Common myeloid progenitor, CD34-positive (primary cell): ENCODE measurements around the gene MMD2.
"Not testable (repeated sequence)": the region's sequence is repeated elsewhere in the genome, so short reads cannot be mapped to it uniquely, and the experiment has no call there.

Source experiments
- CTCF ChIA-PET: fragments of 350-600 bp; sonication (Branson Sonifier 250); formaldehyde crosslinking; loops from one replicate; lab custom pipeline; 2021; ENCODE audit warnings: antibody characterized with exemption; lab: Charles Lee
- POLR2A ChIA-PET: fragments of 350-600 bp; sonication (Branson Sonifier 250); formaldehyde crosslinking; loops from one replicate; lab custom pipeline; 2021; ENCODE audit warnings: antibody characterized with exemption; lab: Charles Lee
- DNase-seq, 3 donors: peaks; one replicate each; pipeline versions ENCODE4 v3.0.0 to v3.0.0-alpha.2; 2013
- H3K27ac ChIP-seq, 2 experiments: 1 replicate in 1 of 2; 2 replicates in 1 of 2; pipeline ENCODE4 v1.7.0; 2013; ENCODE audit warnings: inconsistent platforms in 2 of 2, low read length in 2 of 2, mild to moderate bottlenecking in 2 of 2, low read depth in 1 of 2, moderate library complexity in 1 of 2; ENCODE audit not compliant: severe bottlenecking in 2 of 2, insufficient read depth in 1 of 2, poor library complexity in 1 of 2
- H3K27me3 ChIP-seq, 5 experiments: replicated peaks in 2 of 5; 1 replicate in 3 of 5; 2 replicates in 2 of 5; pipeline versions ENCODE4 v1.6.1 to v1.7.0; 2013; ENCODE audit warnings: low read length in 4 of 5, mild to moderate bottlenecking in 2 of 5, moderate library complexity in 2 of 5, inconsistent platforms in 1 of 5; ENCODE audit not compliant: insufficient read depth in 5 of 5, control insufficient read depth in 4 of 5
- H3K36me3 ChIP-seq, 4 experiments: 1 replicate in 2 of 4; 2 replicates in 2 of 4; pipeline versions ENCODE4 v1.6.1 to v1.7.0; 2013; ENCODE audit warnings: low read length in 3 of 4, control low read depth in 1 of 4, mild to moderate bottlenecking in 1 of 4; ENCODE audit not compliant: control insufficient read depth in 4 of 4, insufficient read depth in 4 of 4
- H3K4me1 ChIP-seq, 4 experiments: 1 replicate in 3 of 4; 2 replicates in 1 of 4; pipeline versions ENCODE4 v1.6.1 to v1.7.1; 2013; ENCODE audit warnings: low read length in 3 of 4, mild to moderate bottlenecking in 3 of 4, control low read depth in 1 of 4, inconsistent platforms in 1 of 4, moderate library complexity in 1 of 4; ENCODE audit not compliant: control insufficient read depth in 4 of 4, insufficient read depth in 4 of 4; ENCODE audit errors: control extremely low read depth in 1 of 4
- H3K4me3 ChIP-seq, 7 experiments: 1 replicate in 4 of 7; 2 replicates in 3 of 7; pipeline versions ENCODE4 v1.5.1 to v1.7.0; 2013; ENCODE audit warnings: mild to moderate bottlenecking in 7 of 7, low read length in 6 of 7, moderate library complexity in 6 of 7, inconsistent platforms in 2 of 7, low read depth in 2 of 7, control low read depth in 1 of 7; ENCODE audit not compliant: insufficient read depth in 4 of 7, control insufficient read depth in 1 of 7; ENCODE audit errors: extremely low read depth in 1 of 7
- H3K9me3 ChIP-seq, 5 experiments: 1 replicate in 4 of 5; 2 replicates in 1 of 5; pipeline versions ENCODE4 v1.6.1 to v1.7.1; 2013; ENCODE audit warnings: low read length in 4 of 5, mild to moderate bottlenecking in 2 of 5, inconsistent platforms in 1 of 5, low read depth in 1 of 5, moderate library complexity in 1 of 5; ENCODE audit not compliant: control insufficient read depth in 4 of 5, insufficient read depth in 2 of 5; ENCODE audit errors: control extremely low read depth in 1 of 5
- WGBS: methylation state at CpG from one replicate; pipeline ENCODE4 v1.1.5; 2013; ENCODE audit not compliant: insufficient coverage; 5-methylcytosine and 5-hydroxymethylcytosine counted together

MMD2 gene

DNA sequence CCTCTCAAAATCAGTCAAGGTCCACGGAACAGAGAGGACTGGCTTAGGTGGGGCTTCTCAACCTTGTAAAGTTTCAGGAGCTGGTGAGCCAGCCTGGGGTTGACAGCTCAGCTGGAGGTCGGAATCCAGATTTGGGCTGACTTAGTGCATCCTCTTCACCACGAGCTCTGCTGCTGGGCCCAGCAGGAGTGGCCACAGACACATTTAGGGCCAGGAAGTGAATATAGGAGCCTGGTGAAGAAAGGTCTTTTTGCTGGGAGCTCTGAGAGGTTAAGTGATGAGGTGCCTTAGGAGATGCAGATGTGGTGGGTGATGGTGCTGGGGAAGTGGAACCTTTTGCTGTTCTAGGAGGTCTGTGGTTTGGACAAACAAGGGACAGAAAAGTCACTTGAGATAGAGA, 39.3 kb upstream of the MMD2 start:
- no peaks in the 10 kb centered on the region for H3K9me3 ChIP-seq
- no peaks in the 10 kb centered on the region for H3K4me1 ChIP-seq
- H3K4me3 ChIP-seq = no peak overlapping the region
- ChIA-PET CTCF (interaction anchor here (0.6 to 1.0 kb wide), 2 partner anchors 19 to 93 kb away, joined by 3 to 5 read pairs; no protein-coding TSS in a partner anchor), POLR2A (no interaction called here)
- no peak overlapping the region for H3K27ac ChIP-seq
- no peaks in the 10 kb centered on the region for H3K27me3 ChIP-seq
- WGBS = 100% methylated on average over 2 of the region's 3 CpGs
- no peak for DNase-seq
- peaks cover 5 to 56% (median 30%) of the 10 kb centered on the region in 4 experiments for H3K36me3 ChIP-seq

DNA sequence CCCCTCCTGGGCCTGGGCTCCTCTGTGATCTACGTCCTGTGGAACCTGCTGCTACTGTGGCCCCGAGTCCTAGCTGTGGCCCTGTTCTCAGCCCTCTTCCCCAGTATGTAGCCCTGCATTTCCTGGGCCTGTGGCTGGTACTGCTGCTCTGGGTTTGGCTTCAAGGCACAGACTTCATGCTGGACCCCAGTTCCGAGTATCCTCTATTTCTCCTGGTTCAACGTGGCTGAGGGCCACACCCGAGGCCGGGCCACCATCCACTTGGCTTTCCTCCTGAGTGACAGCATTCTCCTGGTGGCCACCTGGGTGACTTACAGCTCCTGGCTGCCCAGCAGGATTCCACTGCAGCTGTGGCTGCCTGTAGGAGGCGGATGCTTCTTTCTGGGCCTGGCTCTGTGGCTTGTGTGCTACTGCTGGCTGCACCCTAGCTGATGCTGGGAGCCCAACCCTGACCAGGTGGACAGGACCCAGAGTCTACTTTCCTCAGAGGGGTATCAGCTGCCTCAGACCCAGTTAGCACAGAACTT, 37.8 kb upstream of the MMD2 start:
- no peak overlapping the region for H3K27ac ChIP-seq
- H3K4me1 ChIP-seq = no peaks in the 10 kb centered on the region
- no peak for DNase-seq
- POLR2A ChIA-PET = no interaction called here
- CTCF ChIA-PET = no interaction called here
- H3K4me3 ChIP-seq = no peak overlapping the region
- no peaks in the 10 kb centered on the region for H3K27me3 ChIP-seq
- H3K9me3 ChIP-seq = no peaks in the 10 kb centered on the region
- peaks cover 11 to 70% (median 35%) of the 10 kb centered on the region in 4 experiments for H3K36me3 ChIP-seq
- WGBS = 93% methylated on average over 7 of the region's 7 CpGs

DNA sequence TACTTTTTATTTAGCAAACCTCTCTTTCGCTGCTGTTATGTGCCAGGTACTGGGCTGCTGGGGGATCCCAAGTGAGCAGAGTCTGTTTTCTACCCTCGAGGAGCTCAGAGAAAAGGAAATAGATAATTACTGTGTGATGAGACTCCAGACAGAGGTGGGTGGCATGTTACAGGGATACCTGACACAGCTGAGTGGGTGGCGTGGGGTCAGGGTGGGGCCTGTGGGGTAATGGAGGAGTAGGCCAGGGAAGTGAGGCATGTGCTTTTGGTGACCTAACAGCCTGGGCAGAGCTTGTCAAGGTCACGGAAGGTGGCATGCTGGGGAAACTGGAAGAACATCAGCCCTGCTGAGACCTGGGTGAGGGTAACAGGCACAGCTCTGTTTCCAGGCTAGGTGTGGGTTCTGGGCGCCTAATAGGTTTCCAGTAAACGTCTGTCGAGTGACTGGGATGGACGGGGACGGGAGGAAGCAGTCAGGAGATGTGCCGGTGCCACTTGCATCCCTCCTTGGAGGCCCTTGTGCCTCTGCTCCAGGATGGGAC, 36.5 kb upstream of the MMD2 start:
- Histone ChIP-seq H3K27me3 (no peaks in the 10 kb centered on the region), H3K4me1 (no peaks in the 10 kb centered on the region), H3K9me3 (no peaks in the 10 kb centered on the region), H3K4me3 (no peak overlapping the region), H3K27ac (no peak overlapping the region), H3K36me3 (peaks cover 11 to 77% (median 37%) of the 10 kb centered on the region in 4 experiments)
- no peak for DNase-seq
- ChIA-PET CTCF (no interaction called here), POLR2A (no interaction called here)
- WGBS = 100% methylated on average over 9 of the region's 10 CpGs

DNA sequence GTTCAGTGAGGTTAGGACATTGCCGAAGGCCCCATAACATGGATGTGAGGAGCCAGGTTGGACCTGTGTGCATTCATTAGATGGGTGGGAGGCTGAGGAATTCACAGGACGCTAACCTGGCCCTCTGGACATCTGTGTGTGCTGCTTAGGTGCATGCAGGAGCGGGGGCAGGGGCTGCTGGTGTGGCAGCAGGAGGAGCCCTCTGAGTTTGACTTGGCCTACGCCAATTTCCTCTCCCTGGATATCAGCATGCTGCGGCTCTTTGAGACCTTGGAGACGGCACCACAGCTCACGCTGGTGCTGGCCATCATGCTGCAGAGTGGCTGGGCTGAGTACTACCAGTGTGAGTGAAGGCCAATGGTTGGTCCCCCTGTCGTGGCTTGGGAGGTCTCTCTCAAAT, 34.5 kb upstream of the MMD2 start:
- Histone ChIP-seq H3K4me3 (no peak overlapping the region), H3K36me3 (peaks cover 11 to 80% (median 44%) of the 10 kb centered on the region in 4 experiments), H3K27me3 (no peaks in the 10 kb centered on the region), H3K27ac (no peak overlapping the region), H3K4me1 (no peaks in the 10 kb centered on the region), H3K9me3 (no peaks in the 10 kb centered on the region)
- no peak for DNase-seq
- WGBS = 96% methylated on average over 5 of the region's 8 CpGs
- POLR2A ChIA-PET = no interaction called here
- CTCF ChIA-PET = no interaction called here

DNA sequence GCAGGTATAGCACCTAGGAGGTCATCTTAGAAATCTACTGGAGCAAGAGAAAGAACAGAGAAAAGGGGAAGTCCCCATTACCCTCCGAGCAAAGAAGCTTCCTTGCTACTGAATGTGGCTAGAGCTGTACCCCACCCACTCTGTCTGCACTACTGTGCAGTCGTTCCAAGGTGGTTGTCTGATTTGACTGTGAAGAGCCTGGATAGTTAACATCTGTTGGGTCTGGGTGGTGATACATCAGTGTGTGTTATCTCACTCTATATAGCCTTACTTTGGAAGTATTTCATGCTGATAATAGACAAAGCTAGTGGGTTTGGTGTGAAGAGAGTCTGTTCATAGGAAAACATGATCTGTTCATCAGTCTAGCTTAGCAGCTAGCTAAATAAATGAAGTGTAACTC, 23.8 kb upstream of the MMD2 start:
- H3K27me3 ChIP-seq, CTCF ChIA-PET, H3K9me3 ChIP-seq, H3K4me3 ChIP-seq, H3K27ac ChIP-seq, H3K4me1 ChIP-seq, POLR2A ChIA-PET: not testable (repeated sequence)
- peaks cover 11 to 54% (median 31%) of the 10 kb centered on the region in 4 experiments for H3K36me3 ChIP-seq
- DNase-seq = peak in 2 of 3 donors; percentile 19 to 47
- no CpG with 5 or more reads among the region's 2 CpGs for WGBS

DNA sequence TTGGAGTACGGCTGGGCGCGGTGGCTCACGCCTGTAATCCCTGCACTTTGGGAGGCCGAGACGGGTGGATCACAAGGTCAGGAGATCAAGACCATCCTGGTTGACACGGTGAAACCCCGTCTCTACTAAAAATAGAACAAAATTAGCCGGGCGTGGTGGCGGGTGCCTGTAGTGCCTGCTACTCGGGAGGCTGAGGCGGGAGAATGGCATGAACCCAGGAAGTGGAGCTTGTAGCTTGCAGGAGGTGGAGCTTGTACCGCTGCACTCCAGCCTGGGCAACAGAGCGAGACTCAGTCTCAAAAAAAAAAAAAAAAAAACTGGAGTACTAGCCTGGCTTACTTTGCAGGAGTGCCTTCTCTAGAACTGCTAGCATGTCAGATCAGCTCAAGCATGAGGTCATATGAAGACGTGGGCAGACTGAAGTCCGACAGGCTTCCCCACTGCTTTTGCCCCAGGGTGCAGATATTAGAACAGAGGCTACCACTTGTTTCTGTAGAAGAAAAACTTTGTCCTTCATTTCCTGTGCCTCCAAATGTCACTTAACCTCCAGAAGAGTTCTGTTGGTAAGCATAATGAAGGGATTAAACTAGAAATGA, 22.4 kb upstream of the MMD2 start:
- H3K4me1 ChIP-seq, CTCF ChIA-PET, H3K4me3 ChIP-seq, H3K27ac ChIP-seq, DNase-seq, H3K9me3 ChIP-seq, H3K27me3 ChIP-seq: not testable (repeated sequence)
- H3K36me3 ChIP-seq = peaks cover 12 to 55% (median 27%) of the 10 kb centered on the region in 4 experiments
- POLR2A ChIA-PET = interaction anchor here (0.7 kb wide), 1 partner anchor 190 kb away, joined by 3 read pairs; no protein-coding TSS in a partner anchor
- WGBS = 97% methylated on average over 13 of the region's 17 CpGs

DNA sequence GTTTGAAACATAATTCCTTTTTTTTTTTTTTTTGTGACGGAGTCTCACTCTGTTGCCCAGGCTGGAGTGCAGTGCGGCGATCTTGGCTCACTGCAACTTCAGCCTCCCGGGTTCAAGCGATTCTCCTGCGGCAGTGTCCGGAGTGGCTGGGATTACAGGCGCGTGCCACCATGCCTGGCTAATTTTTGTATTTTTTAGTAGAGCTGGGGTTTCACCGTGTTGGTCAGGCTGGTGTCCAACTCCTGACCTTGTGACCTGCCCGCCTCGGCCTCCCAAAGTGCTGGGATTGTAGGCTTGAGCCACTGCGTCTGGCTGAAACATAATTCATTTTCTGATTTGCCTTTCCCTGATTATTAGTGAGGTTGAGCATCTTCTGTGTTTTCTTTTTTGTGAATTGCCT, 16.6 kb upstream of the MMD2 start:
- H3K4me3 ChIP-seq, DNase-seq, H3K27me3 ChIP-seq, POLR2A ChIA-PET, H3K27ac ChIP-seq, H3K9me3 ChIP-seq: not testable (repeated sequence)
- peaks cover 0 to 10% (median 5%) of the 10 kb centered on the region in 4 experiments for H3K4me1 ChIP-seq
- CTCF ChIA-PET = interaction anchor here (0.6 to 2.2 kb wide), 2 partner anchors 109 to 455 kb away, joined by 3 to 6 read pairs; no protein-coding TSS in a partner anchor
- WGBS = 86% methylated on average over 8 of the region's 13 CpGs
- peaks cover 4 to 27% (median 10%) of the 10 kb centered on the region in 4 experiments for H3K36me3 ChIP-seq
